OCI-LY1 (cell line): ENCODE measurements around the gene NANS.

Experiments used
- EZH2 ChIP-seq: fragments of 200-600 bp; sonication (generic), shearing (Covaris generic); IDR thresholded peaks from 2 replicates; pipeline ENCODE4 v1.8.0; 2017; ENCODE audit warnings: borderline replicate concordance, mixed run types, mild to moderate bottlenecking, antibody characterized with exemption, low read length, moderate library complexity, mixed read lengths
- TF ChIP-seq, protein P1 (sequence below): fragments of 200-600 bp; sonication (generic), shearing (Covaris generic); IDR thresholded peaks from 2 replicates; pipeline ENCODE4 v1.5.1; 2017; ENCODE audit warnings: mild to moderate bottlenecking, antibody characterized with exemption, low read length, moderate library complexity, mixed read lengths

DNA sequence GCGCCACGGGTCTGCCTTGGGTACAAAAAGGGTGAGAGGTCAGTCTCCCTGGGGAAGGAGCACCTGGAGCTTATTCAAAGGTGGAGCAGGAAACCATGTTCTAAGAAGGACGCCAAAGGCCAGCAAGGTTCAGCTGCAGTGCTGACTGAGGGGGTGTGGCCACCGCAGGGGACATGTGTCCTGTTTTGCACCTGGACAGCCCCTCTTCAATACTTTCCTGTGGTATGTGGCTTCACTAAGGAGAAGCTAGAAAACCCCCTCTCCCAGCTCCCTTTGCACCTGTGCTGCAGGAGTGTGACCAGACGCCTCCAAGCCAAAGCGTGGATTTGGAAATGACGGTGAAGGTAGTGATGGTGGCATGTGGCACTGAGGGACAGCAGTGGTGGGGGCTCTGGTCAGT is 38.9 kb downstream of the NANS start:
- TF ChIP-seq, protein P1, sequence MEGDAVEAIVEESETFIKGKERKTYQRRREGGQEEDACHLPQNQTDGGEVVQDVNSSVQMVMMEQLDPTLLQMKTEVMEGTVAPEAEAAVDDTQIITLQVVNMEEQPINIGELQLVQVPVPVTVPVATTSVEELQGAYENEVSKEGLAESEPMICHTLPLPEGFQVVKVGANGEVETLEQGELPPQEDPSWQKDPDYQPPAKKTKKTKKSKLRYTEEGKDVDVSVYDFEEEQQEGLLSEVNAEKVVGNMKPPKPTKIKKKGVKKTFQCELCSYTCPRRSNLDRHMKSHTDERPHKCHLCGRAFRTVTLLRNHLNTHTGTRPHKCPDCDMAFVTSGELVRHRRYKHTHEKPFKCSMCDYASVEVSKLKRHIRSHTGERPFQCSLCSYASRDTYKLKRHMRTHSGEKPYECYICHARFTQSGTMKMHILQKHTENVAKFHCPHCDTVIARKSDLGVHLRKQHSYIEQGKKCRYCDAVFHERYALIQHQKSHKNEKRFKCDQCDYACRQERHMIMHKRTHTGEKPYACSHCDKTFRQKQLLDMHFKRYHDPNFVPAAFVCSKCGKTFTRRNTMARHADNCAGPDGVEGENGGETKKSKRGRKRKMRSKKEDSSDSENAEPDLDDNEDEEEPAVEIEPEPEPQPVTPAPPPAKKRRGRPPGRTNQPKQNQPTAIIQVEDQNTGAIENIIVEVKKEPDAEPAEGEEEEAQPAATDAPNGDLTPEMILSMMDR: no peak
- TF ChIP-seq EZH2: no peak
